ENCODE measurements around the gene GFOD1. TPM values are rescaled to one million over a fixed set of nuclear protein-coding genes. Genes with fewer than 3 reads are reported as not detected.
A peak's percentile ranks its signal among the peaks of the same experiment; 100 is the strongest.

GFOD1 gene
- 1.6 and 2.0 TPM in 2 replicates for polyA plus RNA-seq (2012; rRNA removed)
- 1.2 and 1.4 TPM in 2 replicates for polyA plus RNA-seq (2012; cell fraction: cytosol; rRNA removed)
- polyA plus RNA-seq (2012; cell fraction: nucleus; rRNA removed): 2.3 and 3.0 TPM in 2 replicates

DNA sequence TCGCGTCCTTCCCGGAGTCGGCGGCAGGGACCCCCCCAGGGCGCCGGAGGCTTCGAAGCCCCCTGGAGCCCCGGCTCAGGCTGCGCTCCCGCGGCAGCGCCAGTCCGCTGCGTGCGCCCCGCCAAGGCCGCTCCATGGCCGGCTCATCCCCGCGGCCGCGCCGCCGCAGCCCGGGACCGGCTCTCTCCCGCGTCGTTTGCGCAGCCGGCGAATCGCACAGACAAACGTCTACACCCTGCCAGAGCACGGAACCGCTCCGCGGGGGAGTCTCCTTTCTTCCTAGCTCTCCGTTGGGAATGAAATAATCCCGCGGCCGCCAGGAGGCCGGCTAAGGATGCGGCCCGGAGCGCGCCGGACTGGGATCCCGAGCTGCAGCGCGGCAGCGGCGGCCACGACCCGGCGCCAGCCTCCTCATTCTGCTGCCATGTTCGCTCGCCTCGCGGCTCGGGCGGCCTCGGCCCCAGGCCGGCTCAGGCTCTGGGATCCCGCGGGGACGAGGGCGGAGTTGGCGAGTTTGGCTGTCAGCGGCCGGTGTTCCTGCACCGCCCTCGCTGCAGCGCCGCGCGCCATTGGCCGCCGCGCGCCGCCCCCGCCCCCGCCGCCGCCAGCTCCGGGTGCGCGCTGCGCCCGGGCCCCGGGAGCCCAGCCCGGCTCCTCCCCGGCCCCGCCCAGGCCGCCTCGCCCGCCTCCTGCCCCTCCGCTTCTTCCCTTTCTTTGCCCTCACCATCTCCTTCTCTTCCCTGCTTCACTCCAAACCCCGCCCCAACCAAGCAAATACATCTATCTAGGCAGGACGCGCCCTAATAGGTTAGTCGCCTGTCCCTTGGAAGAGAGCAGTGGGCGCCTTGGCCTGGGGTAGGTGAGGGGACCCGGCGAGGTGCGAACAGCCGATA lies at the start of gene GFOD1:
Gene GFOD1 (minus strand): TSS at position 479 of the 893 bp plus-strand sequence. CDS start 710 bp downstream, outside the sequence.
- Histone ChIP-seq H3K36me3 (replicated peaks in 1 of 2; ENCODE audit: control insufficient read depth in 1 of 2, insufficient read depth in 2 of 2, low read length in 1 of 2) (no peaks in the 10 kb centered on the region), H4K20me1 (ENCODE audit: insufficient read depth) (no peaks in the 10 kb centered on the region), H3K4me1 (ENCODE audit: control insufficient read depth in 1 of 2, insufficient read depth in 2 of 2, low read depth in 1 of 2, low read length in 1 of 2) (peaks cover 3 to 14% of the 10 kb centered on the region in 2 experiments; a peak in 3 of 4 replicates), H3K9ac (peak within 1 kb of the TSS; percentile 61; the same call in 1 of the 2 replicates), H3F3A (replicated peaks; ENCODE audit: insufficient read depth) (no peaks in the 10 kb centered on the region), H3K9me3 (no peaks in the 10 kb centered on the region), H3K4me2 (peak within 1 kb of the TSS; percentile 93), H3K4me3 (ENCODE audit: low read depth in 2 of 2, low read length in 1 of 2) (peak within 1 kb of the TSS; percentile 78 to 83), H3K9me2 (no peaks in the 10 kb centered on the region), H2AFZ (ENCODE audit: low read depth) (peak within 1 kb of the TSS; percentile 96), H3K27ac (ENCODE audit: low read depth in 2 of 2, low read length in 1 of 2) (peak within 1 kb of the TSS; percentile 61 to 73), H3K27me3 (ENCODE audit: insufficient read depth) (no peaks in the 10 kb centered on the region), H3K79me2 (ENCODE audit: insufficient read depth) (peaks cover 13% of the 10 kb centered on the region; the same call in 1 of the 2 replicates)
- peak; percentile 97 for DNase-seq
- WGBS (ENCODE audit: low lambda C conversion rate): 0% methylated on average over 13 of the region's 109 CpGs
- TF ChIP-seq GABPA (IDR thresholded peaks at IDR 0.05; ENCODE audit: low read depth) (no peak), YY1 (IDR thresholded peaks at IDR 0.05; ENCODE audit: low read depth) (0 out of 2 replicates have a peak, but pooled peaks have one; percentile 46), TEAD4 (IDR thresholded peaks at IDR 0.05; ENCODE audit: borderline replicate concordance, insufficient read depth) (no peak), PBX3 (IDR thresholded peaks at IDR 0.05) (0 out of 2 replicates have a peak, but pooled peaks have one; percentile 5), SIN3A (IDR thresholded peaks at IDR 0.05; ENCODE audit: borderline replicate concordance, low read depth, low read length) (peak; percentile 90; the same call in 1 of the 2 replicates), JUND (IDR thresholded peaks at IDR 0.05) (no peak), MAX (IDR thresholded peaks at IDR 0.05; ENCODE audit: low read depth) (peak; percentile 27; the same call in 1 of the 2 replicates), RFX5 (IDR thresholded peaks at IDR 0.05; ENCODE audit: low read length) (no peak), NRF1 (IDR thresholded peaks at IDR 0.05; ENCODE audit: low read depth, low read length) (peak; percentile 17; the same call in 1 of the 2 replicates), FOXM1 (IDR thresholded peaks at IDR 0.05; ENCODE audit: low read depth) (no peak), POLR2AphosphoS5 (IDR thresholded peaks at IDR 0.05; ENCODE audit: low read depth, low read length) (peak; percentile 56; the same call in 1 of the 2 replicates), MXI1 (IDR thresholded peaks at IDR 0.05; ENCODE audit: low read depth, low read length) (peak; percentile 58), CHD2 (IDR thresholded peaks at IDR 0.05; ENCODE audit: low read length, partially characterized antibody) (no peak), SMC3 (IDR thresholded peaks at IDR 0.05; ENCODE audit: low read depth, low read length) (no peak), EZH2phosphoT487 (IDR thresholded peaks at IDR 0.05; ENCODE audit: borderline replicate concordance, low read depth) (no peak)
- TF ChIP-seq, protein P1, sequence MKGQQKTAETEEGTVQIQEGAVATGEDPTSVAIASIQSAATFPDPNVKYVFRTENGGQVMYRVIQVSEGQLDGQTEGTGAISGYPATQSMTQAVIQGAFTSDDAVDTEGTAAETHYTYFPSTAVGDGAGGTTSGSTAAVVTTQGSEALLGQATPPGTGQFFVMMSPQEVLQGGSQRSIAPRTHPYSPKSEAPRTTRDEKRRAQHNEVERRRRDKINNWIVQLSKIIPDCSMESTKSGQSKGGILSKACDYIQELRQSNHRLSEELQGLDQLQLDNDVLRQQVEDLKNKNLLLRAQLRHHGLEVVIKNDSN (IDR thresholded peaks at IDR 0.05; ENCODE audit: borderline replicate concordance, low read depth): no peak
- TF ChIP-seq, protein P2, sequence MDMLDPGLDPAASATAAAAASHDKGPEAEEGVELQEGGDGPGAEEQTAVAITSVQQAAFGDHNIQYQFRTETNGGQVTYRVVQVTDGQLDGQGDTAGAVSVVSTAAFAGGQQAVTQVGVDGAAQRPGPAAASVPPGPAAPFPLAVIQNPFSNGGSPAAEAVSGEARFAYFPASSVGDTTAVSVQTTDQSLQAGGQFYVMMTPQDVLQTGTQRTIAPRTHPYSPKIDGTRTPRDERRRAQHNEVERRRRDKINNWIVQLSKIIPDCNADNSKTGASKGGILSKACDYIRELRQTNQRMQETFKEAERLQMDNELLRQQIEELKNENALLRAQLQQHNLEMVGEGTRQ (IDR thresholded peaks at IDR 0.05; ENCODE audit: borderline replicate concordance, low read depth, low read length): no peak
- TF ChIP-seq, protein P3, sequence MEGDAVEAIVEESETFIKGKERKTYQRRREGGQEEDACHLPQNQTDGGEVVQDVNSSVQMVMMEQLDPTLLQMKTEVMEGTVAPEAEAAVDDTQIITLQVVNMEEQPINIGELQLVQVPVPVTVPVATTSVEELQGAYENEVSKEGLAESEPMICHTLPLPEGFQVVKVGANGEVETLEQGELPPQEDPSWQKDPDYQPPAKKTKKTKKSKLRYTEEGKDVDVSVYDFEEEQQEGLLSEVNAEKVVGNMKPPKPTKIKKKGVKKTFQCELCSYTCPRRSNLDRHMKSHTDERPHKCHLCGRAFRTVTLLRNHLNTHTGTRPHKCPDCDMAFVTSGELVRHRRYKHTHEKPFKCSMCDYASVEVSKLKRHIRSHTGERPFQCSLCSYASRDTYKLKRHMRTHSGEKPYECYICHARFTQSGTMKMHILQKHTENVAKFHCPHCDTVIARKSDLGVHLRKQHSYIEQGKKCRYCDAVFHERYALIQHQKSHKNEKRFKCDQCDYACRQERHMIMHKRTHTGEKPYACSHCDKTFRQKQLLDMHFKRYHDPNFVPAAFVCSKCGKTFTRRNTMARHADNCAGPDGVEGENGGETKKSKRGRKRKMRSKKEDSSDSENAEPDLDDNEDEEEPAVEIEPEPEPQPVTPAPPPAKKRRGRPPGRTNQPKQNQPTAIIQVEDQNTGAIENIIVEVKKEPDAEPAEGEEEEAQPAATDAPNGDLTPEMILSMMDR (IDR thresholded peaks at IDR 0.05): peak; percentile 35
- ChIA-PET POLR2A (interaction anchor here (0.9 to 1.3 kb wide), 2 partner anchors 87 to 127 kb away, joined by 3 to 8 read pairs; partner anchors contain the start of genes NOL7 and SIRT5), CTCF (interaction anchor here (0.7 to 2.1 kb wide), 8 partner anchors 14 to 128 kb away, joined by 3 to 7 read pairs (median 4); partner anchors contain the start of genes NOL7 and SIRT5)
